ENCODE results near the gene NDUFAF7. TPM values are rescaled to one million over a fixed set of nuclear protein-coding genes. Genes with fewer than 3 reads are reported as not detected.

Gene NDUFAF7
- total RNA-seq, 1 experiment from 2014 or later = 103 TPM

- no peak overlapping the region for H3K56ac ChIP-seq (ENCODE audit: insufficient read length, low read depth, low read length)
- no peak overlapping the region for H4K91ac ChIP-seq (ENCODE audit: insufficient read length, low read depth, low read length)
- H3K79me1 ChIP-seq (ENCODE audit: insufficient read depth, low read depth, low read length, poor library complexity, severe bottlenecking) = no peaks in the 10 kb centered on the region
- H4K8ac ChIP-seq (replicated peaks; ENCODE audit: insufficient read length, low read depth, low read length) = no peak overlapping the region
- H3K23me2 ChIP-seq (ENCODE audit: insufficient read length, low read depth, low read length, poor library complexity, severe bottlenecking) = peaks cover 18% of the 10 kb centered on the region
- H3T11ph ChIP-seq (ENCODE audit: low read length) = no peak overlapping the region
- H3K18ac ChIP-seq (ENCODE audit: insufficient read length, low read depth, low read length) = no peak overlapping the region
- H3K4me2 ChIP-seq (ENCODE audit: insufficient read depth, insufficient read length, low read length) = peak overlapping the region; percentile 92
- no peak overlapping the region for H4K5ac ChIP-seq (ENCODE audit: insufficient read length, low read depth, low read length)
- H2BK5ac ChIP-seq (ENCODE audit: insufficient read length, low read length) = no peak overlapping the region
- H3K9me3 ChIP-seq (ENCODE audit: control insufficient read depth, low read depth, low read length) = no peaks in the 10 kb centered on the region
- H3K27ac Mint-ChIP-seq = no peak overlapping the region
- H3K27me3 ChIP-seq (ENCODE audit: insufficient read depth, low read length) = no peaks in the 10 kb centered on the region
- peak overlapping the region; percentile 64 for H3K9ac ChIP-seq (ENCODE audit: extremely low read depth, insufficient read length, low read length)
- no peaks in the 10 kb centered on the region for H3K27me3 Mint-ChIP-seq (ENCODE audit: low read depth)
- H3K79me2 ChIP-seq (ENCODE audit: insufficient read depth, low read length) = peaks cover 58% of the 10 kb centered on the region
- DNase-seq = no peak
- no peak overlapping the region for H2BK20ac ChIP-seq (ENCODE audit: low read depth, low read length, poor library complexity, severe bottlenecking)
- H3K4me1 Mint-ChIP-seq = peaks cover 35 to 48% of the 10 kb centered on the region in 2 experiments
- H4K20me1 ChIP-seq (ENCODE audit: control insufficient read depth, insufficient read depth, insufficient read length) = no peaks in the 10 kb centered on the region
- no peak for TF ChIP-seq CTCF (conservative IDR thresholded peaks at IDR 0.05)
- WGBS (ENCODE audit: extremely low coverage, insufficient read length, low lambda C conversion rate) = no CpG with 5 or more reads among the region's 18 CpGs
- H3K4ac ChIP-seq (ENCODE audit: low read depth, low read length) = no peak overlapping the region
- H3K4me3 Mint-ChIP-seq = no peak overlapping the region
- peaks cover 4% of the 10 kb centered on the region; the same call in 1 of the 2 replicates for H3K4me1 ChIP-seq (ENCODE audit: insufficient read depth, low read length)
- H2AFZ ChIP-seq (ENCODE audit: low read length) = no peak overlapping the region
- no peak overlapping the region for H2BK15ac ChIP-seq (ENCODE audit: low read depth, low read length)
- H3K9me3 Mint-ChIP-seq = peaks cover 0 to 3% of the 10 kb centered on the region in 2 experiments; a peak in 2 of 5 replicates
- H3K23ac ChIP-seq (ENCODE audit: insufficient read length, low read depth, low read length) = no peak overlapping the region
- no peak overlapping the region for H3K27ac ChIP-seq (ENCODE audit: insufficient read length, low read depth, low read length)
- H2AK5ac ChIP-seq (ENCODE audit: insufficient read length, low read length) = no peak overlapping the region
- H2BK12ac ChIP-seq (ENCODE audit: insufficient read length, low read depth, low read length) = no peak overlapping the region
- peak overlapping the region; percentile 43 for H3K14ac ChIP-seq (ENCODE audit: insufficient read depth, low read length)
- H3K36me3 Mint-ChIP-seq (ENCODE audit: insufficient read depth in 1 of 3, low read depth in 3 of 3) = peaks cover 26 to 61% (median 32%) of the 10 kb centered on the region in 3 experiments
- no peak overlapping the region for H2BK120ac ChIP-seq (ENCODE audit: low read depth, low read length, poor library complexity, severe bottlenecking)
These were observed 874 bp downstream of the NDUFAF7 start for GRCh38 chr2:37232131-37232933.

All from H9 (cell line).